Stimulated activated CD8-positive, alpha-beta memory T cell treated with anti-CD3 and anti-CD28 coated beads, Interleukin-7, amount 100 ng/mL, for 24 hours (primary cell): Measurements from ENCODE around the gene MED12L.
A peak's percentile ranks its signal among the peaks of the same experiment; 100 is the strongest.
"Not testable (repeated sequence)": the region's sequence is repeated elsewhere in the genome, so short reads cannot be mapped to it uniquely, and the experiment has no call there.

ENCODE experiments used
- DNase-seq: peaks from one replicate; pipeline ENCODE4 v3.0.0-alpha.2; 2020; ENCODE audit warnings: low read depth

MED12L gene

DNA sequence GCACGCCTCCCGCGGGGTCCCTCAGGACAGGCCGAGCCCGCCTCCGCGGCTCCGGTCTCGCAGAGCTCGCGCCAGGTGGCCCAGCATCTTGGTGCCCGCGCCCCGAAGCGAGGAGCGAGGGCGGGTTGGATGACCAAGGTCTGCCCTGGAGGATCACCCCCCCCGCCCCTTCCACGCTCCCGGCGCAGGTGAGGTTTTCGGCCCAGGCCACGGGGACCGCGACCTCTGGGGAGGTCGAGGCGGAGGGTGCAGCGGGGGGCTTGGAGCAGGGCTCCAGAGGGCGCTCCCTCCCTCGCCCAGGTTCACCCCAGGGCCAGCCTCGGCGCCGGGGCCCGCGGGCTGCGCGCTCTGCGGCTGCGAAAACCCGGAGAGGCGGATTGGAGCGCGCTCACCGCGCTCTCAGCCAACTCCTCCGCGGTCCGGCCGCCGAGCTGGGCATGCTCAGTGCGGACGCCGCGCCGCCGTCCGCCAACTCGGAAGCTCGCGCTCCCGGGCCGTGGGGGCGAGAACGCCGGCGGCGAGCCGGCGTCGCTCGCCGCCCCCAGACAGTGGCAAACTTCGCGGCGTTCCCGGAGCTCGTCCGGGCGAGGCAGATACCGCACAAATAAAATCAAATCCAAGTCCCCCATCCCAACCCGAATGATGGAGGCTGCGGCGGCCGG lies at the start of gene MED12L:
MED12L (plus strand) TSS at position 438 of the 662 bp plus-strand sequence. CDS start 1,263 bp downstream, outside the sequence.
- peak; percentile 24 for DNase-seq

DNA sequence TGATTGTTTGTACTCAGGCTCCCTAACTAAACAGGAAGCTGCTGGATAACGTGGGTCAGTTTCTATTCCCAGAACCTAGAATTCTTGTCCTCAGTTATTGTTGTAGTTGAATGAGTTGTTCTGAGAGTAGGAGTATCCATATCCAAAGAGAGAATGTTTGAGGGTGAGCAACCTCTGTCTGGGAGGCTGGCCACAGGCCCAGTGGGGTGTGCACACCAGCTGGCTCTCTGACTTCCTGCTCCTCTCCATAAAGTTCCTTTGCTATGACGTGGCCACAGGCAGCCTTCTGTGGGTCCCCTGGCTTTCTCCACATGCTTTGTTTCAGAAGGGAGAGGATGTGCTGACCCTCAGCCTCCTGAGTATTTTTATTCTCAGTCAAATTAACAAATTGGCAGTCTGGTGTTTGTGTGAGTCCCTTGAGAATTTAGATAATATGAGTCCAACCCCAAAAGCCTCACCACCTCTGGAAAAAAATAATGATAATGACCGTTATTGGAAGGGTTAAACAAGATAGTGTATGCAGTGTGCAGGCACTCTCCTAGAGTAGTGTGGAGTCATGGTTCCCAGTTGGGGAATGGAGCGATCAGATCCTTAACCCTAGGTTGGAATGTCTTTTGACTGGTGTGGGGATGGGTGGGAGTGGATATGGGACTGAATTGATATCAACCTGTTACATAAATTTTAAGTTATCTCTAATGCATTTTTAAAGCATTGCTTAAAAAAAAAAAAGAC lies 47.6 kb upstream of the MED12L start:
- DNase-seq: no peak

DNA sequence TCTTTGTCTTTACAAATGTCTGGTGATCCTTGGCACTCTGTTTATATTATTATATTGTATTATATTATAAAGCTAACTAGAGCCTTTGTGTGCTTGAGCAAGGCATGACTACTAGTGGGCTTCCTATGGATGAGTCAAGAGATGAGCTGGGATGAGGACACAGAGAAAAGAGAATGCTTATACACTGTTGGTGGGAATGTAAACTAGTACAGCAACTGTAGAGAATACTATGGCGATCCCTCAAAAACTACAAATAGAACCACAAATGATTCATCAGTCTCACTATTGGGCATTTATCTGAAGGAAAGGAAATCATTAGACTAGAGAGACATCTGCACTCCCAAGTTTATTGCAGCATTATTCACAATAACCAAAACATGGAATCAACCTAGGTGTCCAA lies 40.8 kb upstream of the MED12L start:
- no peak for DNase-seq

- no peak for DNase-seq
These were observed 37.8 kb upstream of the MED12L start for GRCh38 chr3:151047636-151048035.

DNA sequence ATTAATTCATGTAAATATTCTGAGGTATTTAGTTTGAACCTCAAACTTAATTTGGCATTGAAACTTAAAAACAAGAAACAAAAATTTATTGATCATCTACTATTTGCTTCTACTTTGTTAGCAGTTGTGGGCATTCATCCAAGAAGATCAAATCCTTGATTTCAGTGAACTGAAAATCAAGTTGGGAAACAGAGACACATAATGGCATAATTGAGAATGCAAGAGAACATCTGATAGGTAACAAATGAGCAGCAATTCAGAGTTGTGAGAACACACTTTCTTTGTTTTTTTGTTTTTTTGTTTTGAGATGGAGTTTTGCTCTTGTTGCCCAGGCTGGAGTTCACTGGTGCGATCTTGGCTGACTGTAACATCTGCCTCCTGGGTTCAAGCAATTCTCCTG lies 33.9 kb upstream of the MED12L start:
- no peak for DNase-seq

DNA sequence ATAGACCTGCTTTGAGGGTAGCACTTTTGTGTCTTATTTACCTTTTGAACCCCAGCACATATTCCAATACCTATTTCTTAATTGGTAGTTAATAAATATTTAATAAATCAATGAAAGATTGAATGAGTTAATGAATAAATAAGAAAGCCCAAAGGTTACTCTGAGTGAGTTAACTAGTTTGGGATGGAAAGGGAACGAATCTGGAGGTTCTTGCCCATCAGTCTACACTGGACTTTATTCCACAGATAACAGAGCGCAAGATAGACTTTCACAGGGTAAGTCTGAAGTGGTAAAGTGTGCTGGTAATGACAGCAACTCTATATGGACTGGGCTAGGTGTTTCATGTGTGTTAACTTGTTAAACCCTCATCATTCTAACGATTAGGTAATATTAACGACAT lies 33.1 kb upstream of the MED12L start:
- no peak for DNase-seq

- no peak for DNase-seq
These were observed 32.7 kb upstream of the MED12L start for GRCh38 chr3:151052756-151053155.

DNA sequence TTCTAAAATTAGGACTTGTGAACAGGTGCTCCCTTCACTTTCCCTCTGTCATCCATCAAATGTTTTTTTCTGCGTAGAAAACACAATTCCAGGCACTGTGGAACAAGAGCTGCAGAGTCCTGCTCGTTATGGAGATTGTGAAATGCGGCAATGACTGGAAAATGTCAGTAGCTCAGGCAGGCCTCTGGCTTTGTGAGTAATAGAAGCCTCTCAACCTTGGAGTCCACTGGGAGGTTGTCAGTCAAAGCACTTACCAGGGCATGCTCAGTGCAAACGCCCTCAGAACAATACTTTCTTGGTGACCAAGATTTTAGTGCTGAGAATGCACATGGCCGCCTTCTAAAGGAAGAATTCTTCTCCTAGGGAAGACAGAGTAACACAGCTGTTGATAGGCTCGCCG lies 26.7 kb upstream of the MED12L start:
- no peak for DNase-seq

GRCh38 chr3:151062611-151063010 lies 22.9 kb upstream of the MED12L start:
- no peak for DNase-seq

DNA sequence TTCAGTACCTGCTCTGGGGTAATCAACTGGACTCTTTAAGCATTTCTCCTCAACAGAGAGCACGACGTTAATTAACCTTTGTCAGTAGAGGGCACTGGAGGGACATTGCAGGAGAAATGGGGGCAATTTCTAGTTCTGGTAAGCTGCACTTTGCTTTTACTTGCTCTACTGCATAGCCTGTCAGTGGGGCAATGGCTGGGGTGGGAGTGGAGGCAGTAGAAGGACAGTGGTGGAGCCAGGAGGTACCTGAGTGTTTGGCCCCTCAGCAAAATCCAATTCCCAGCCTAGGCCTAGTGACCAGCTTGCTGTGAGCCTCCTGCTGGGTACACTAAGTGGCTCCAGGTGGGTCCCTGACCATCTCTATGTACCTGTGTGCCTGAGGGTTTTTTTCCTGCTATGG lies 18.3 kb upstream of the MED12L start:
- DNase-seq: no peak

- not testable (repeated sequence) for DNase-seq
These were observed 12.6 kb upstream of the MED12L start for GRCh38 chr3:151072842-151073241.

- DNase-seq: no peak
These were observed 11.2 kb upstream of the MED12L start for GRCh38 chr3:151074256-151074655.

- no peak for DNase-seq
These were observed 9.4 kb upstream of the MED12L start for GRCh38 chr3:151075869-151076562.

DNA sequence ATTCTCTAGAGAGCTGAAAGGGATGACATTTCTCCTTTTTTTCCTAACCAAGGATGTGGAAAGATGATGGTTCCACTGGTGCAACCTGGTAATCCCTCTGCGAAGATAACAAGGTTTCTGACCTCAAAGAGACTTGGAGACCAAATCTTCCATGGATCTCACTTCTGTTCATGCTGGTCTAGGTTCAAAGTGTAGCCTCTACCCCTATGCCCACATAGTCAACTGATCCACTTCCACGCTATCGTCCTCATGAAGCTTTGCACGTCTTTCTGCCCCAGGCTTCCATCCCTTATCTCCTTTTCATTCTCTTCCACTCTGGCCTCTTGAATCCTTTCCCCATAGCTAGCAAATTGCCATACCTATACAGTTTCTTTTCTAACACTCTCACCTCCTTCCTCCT lies 8.8 kb upstream of the MED12L start:
- DNase-seq: no peak

- DNase-seq: not testable (repeated sequence)
These were observed 4.4 kb upstream of the MED12L start for GRCh38 chr3:151081082-151081481.

DNA sequence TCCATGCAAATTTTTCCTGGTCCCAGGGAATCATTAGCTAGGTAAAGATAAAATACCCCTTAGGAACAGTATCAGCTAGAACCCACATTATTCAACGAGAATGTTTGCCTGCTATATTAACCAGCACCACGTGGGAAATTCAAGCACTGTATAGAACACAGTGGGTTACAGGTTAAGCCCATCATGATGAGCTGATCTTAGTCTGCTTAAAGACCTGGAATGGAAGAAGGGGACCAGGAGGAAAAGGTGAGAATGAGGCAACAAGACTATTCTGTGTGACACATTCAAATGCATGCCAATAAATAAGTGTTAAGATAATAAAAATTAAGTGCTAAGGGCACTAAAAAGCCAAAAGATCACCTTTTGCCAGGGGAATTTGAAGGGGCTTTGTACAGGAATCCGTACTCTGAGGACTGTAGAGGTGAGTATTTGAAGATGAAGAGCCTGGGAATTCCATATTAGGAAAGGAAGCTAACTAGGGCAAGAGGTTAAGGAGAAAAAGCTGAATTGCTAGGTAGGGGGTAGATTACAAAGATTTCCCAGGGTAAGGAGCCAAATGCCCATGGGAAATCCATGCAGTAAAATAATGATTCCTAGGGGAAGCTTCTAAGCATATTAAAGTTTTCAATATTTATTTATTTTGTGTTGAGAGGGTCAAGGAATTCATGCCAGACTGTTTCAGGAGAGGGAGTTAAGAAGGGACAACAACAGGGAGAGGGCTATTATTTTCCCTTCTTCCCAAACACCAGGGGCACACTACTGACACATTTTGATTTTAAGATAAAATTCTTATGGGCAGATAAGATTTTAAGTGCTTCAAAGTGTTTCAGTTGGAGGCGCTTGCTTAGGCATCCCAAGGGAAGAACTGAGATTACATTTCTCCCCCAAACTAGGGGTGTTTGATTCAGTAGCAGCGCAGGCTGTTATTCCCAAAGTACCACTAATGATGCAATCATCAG lies 2.3 kb upstream of the MED12L start:
- no peak for DNase-seq

GRCh38 chr3:151084893-151085226 lies 604 bp upstream of the MED12L start:
- DNase-seq: no peak

- no peak for DNase-seq
These were observed 522 bp downstream of the MED12L start for GRCh38 chr3:151085889-151086483.

DNA sequence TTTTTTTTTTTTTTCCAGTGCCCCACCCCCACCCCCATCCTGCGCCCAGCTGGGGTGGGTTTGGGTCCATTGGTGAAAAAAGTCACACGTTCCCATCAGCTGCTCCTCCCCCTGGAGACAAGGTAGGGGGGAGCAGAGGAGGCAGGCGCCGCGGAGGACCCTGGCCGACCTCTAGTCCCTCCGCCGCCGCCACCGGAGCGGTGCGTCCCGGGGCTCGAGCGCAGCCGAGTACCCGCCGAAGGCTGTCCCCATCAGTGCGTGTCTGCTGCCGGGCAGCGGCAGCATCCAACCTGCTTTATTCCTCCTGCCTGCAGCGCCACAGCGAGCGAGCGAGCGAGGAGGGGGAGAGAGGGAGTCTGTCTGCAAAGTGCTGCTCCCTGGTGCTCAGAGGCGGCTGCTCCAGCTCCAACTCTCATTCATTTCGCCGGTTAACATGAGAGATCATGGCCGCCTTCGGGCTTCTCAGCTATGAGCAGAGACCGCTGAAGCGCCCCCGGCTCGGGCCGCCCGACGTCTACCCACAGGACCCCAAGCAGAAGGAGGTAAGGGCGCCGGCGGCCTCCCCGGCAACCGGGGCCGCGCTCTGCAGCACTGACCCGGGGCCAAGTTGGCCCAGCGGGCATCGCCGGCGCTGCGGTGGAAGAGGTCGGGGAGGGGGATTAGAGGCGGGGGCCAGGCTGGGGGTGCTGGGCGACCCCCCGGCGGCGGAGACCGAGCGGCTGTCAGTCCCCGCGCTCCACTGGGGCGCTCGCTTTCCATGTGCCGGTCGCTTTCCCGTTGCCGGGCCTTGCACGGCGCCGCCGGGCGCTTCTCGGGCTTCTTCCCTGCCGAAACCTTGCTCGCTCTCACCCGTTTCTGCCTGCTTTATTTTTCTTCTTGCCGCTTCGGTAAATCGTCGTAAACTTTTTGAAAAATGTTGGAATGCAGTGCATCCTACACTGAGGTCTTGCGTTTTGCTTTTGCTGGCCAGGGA lies 1.3 kb downstream of the MED12L start:
- DNase-seq: peak; percentile 28

GRCh38 chr3:151087648-151088047 lies 2.2 kb downstream of the MED12L start:
- DNase-seq: no peak
